HepG2 (cell line): ENCODE measurements around the gene HLA-DRA. TPM values are rescaled to one million over a fixed set of nuclear protein-coding genes. Genes with fewer than 3 reads are reported as not detected.

Experiments
- ATAC-seq: fragments of 200-7000 bp; cut with Tn5 transposase; 3 replicates; pipeline ENCODE4 v1.9.1; 2020; ENCODE audit warnings: mild to moderate bottlenecking, moderate library complexity
- BruUV-seq: library from RNA; stranded (reverse); fragments of 400-500 nt; replicated peaks from 2 replicates; lab custom pipeline; 2021; lab: Mats Ljungman, UMichigan
- CTCF ChIA-PET: fragments of 300-600 bp; formaldehyde crosslinking; extraction: SDS; loops from one replicate; lab custom pipeline; 2021; ENCODE audit warnings: low total read pairs, inconsistent platforms, low intra/inter-chr PET ratio; lab: Yijun Ruan, JAX
- POLR2A ChIA-PET: fragments of 350-600 bp; sonication (Branson Sonifier 250); formaldehyde crosslinking; loops from one replicate; lab custom pipeline; 2020; ENCODE audit warnings: antibody characterized with exemption, inconsistent platforms; lab: Yijun Ruan, JAX
- DNase-seq: peaks from one replicate; pipeline ENCODE4 v3.0.0-alpha.2; 2015; ENCODE audit warnings: low spot score
- FAIRE-seq: peaks from 3 replicates; lab custom pipeline; 2011; peaks lifted over from hg19 to GRCh38; lab: Jason Lieb, UNC
- H2AFZ ChIP-seq: one replicate; pipeline ENCODE4 v1.6.1; 2011; ENCODE audit warnings: low read length, inconsistent platforms
- H3K27ac ChIP-seq: fragments of 300-600 bp; 3 replicates; pipeline ENCODE4 v1.8.0; 2011; ENCODE audit warnings: mixed run types, mild to moderate bottlenecking, mixed read lengths, low read length, inconsistent platforms; ENCODE audit not compliant: insufficient read depth; ENCODE audit errors: extremely low read length
- H3K27me3 ChIP-seq, 2 experiments: fragments of 200-600 bp in 1 of 2; 2 replicates in 1 of 2; 3 replicates in 1 of 2; pipeline versions ENCODE4 v1.6.0 to v1.8.0; 2011; ENCODE audit warnings: low read length in 2 of 2, mild to moderate bottlenecking in 2 of 2, moderate library complexity in 2 of 2, inconsistent platforms in 1 of 2; ENCODE audit not compliant: insufficient read depth in 2 of 2, control insufficient read depth in 1 of 2
- H3K36me3 ChIP-seq, 2 experiments: fragments of 200-600 bp in 1 of 2; replicated peaks in 1 of 2; 2 replicates in 1 of 2; 3 replicates in 1 of 2; pipeline versions ENCODE4 v1.5.1 to v1.8.0; 2011; ENCODE audit warnings: low read length in 2 of 2, inconsistent platforms in 1 of 2; ENCODE audit not compliant: insufficient read depth in 2 of 2, control insufficient read depth in 1 of 2
- H3K4me1 ChIP-seq: 2 replicates; pipeline ENCODE4 v1.5.1; 2012; ENCODE audit warnings: low read length, inconsistent platforms; ENCODE audit not compliant: insufficient read depth
- H3K4me2 ChIP-seq: 2 replicates; pipeline ENCODE4 v1.6.0; 2011; ENCODE audit warnings: low read depth, low read length, inconsistent platforms
- H3K4me3 ChIP-seq, 3 experiments: fragments of 200-600 bp in 1 of 3; sonication (generic), shearing (Covaris generic) in 1 of 3; replicated peaks in 1 of 3; 2 replicates each; pipeline ENCODE4 v1.5.1; 2011 to 2016; ENCODE audit warnings: low read length in 3 of 3, inconsistent platforms in 2 of 3, low read depth in 2 of 3, mild to moderate bottlenecking in 2 of 3, control low read depth in 1 of 3, mixed read lengths in 1 of 3; ENCODE audit not compliant: insufficient read depth in 1 of 3
- H3K79me2 ChIP-seq: one replicate; pipeline ENCODE4 v1.6.1; 2011; ENCODE audit warnings: low read length, inconsistent platforms; ENCODE audit not compliant: insufficient read depth
- H3K9ac ChIP-seq: 2 replicates; pipeline ENCODE4 v1.6.0; 2011; ENCODE audit warnings: mild to moderate bottlenecking, low read depth, low read length, inconsistent platforms; ENCODE audit not compliant: insufficient read depth
- H3K9me3 ChIP-seq: 2 replicates; pipeline ENCODE4 v1.5.1; 2012; ENCODE audit warnings: mild to moderate bottlenecking, low read length
- H4K20me1 ChIP-seq: 2 replicates; pipeline ENCODE4 v1.6.0; 2011; ENCODE audit warnings: inconsistent platforms, mild to moderate bottlenecking, low read length, moderate library complexity; ENCODE audit not compliant: insufficient read depth
- CHCHD3 ChIP-seq: sonication (generic); formaldehyde crosslinking; IDR thresholded peaks from 2 replicates; pipeline ENCODE4 v1.8.0; 2022; ENCODE audit warnings: mild to moderate bottlenecking, missing genetic modification reagents, moderate library complexity
- CREBL2 ChIP-seq: sonication (generic); formaldehyde crosslinking; IDR thresholded peaks from 2 replicates; pipeline ENCODE4 v1.8.1; 2023; ENCODE audit warnings: missing genetic modification reagents, mild to moderate bottlenecking, borderline replicate concordance
- HMG20B ChIP-seq: conservative IDR thresholded peaks from 2 replicates; pipeline ENCODE4 v1.6.1; 2016; ENCODE audit warnings: missing genetic modification reagents, missing compliant biosample characterization
- JARID2 ChIP-seq: sonication (generic); formaldehyde crosslinking; IDR thresholded peaks from 2 replicates; pipeline ENCODE4 v1.8.1; 2023; ENCODE audit warnings: missing genetic modification reagents, inconsistent platforms; ENCODE audit not compliant: insufficient replicate concordance
- MLXIP ChIP-seq: sonication (generic); formaldehyde crosslinking; IDR thresholded peaks from 2 replicates; pipeline ENCODE4 v1.9.0; 2021; ENCODE audit warnings: missing genetic modification reagents, borderline replicate concordance
- PITX1 ChIP-seq: sonication (generic); formaldehyde crosslinking; IDR thresholded peaks from 2 replicates; pipeline ENCODE4 v1.5.1; 2020; ENCODE audit warnings: mild to moderate bottlenecking, missing genetic modification reagents
- SIX1 ChIP-seq: sonication (generic); formaldehyde crosslinking; IDR thresholded peaks from 2 replicates; pipeline ENCODE4 v1.4.0; 2020; ENCODE audit warnings: missing genetic modification reagents, borderline replicate concordance
- SRF ChIP-seq: IDR thresholded peaks from 2 replicates; pipeline ENCODE4 v1.6.1; 2011; ENCODE audit warnings: mild to moderate bottlenecking, low read depth, low read length, moderate library complexity
- ZBTB14 ChIP-seq: sonication (generic); formaldehyde crosslinking; IDR thresholded peaks from 2 replicates; pipeline ENCODE4 v1.4.0; 2020; ENCODE audit warnings: missing genetic modification reagents
- ZBTB20 ChIP-seq: sonication (generic); formaldehyde crosslinking; IDR thresholded peaks from 2 replicates; pipeline ENCODE4 v1.8.1; 2023; ENCODE audit warnings: missing genetic modification reagents, low read depth, mild to moderate bottlenecking, borderline replicate concordance
- ZBTB37 ChIP-seq: sonication (generic); formaldehyde crosslinking; IDR thresholded peaks from 2 replicates; pipeline ENCODE4 v1.4.0; 2020; ENCODE audit warnings: mild to moderate bottlenecking, missing genetic modification reagents
- ZFP36L2 ChIP-seq: sonication (generic); formaldehyde crosslinking; IDR thresholded peaks from 2 replicates; pipeline ENCODE4 v1.4.0; 2020; ENCODE audit warnings: missing genetic modification reagents
- ZNF235 ChIP-seq: sonication (generic); formaldehyde crosslinking; IDR thresholded peaks from 2 replicates; pipeline ENCODE4 v1.8.1; 2023; ENCODE audit warnings: mild to moderate bottlenecking, missing genetic modification reagents, borderline replicate concordance
- ZNF441 ChIP-seq: sonication (generic); formaldehyde crosslinking; IDR thresholded peaks from 2 replicates; pipeline ENCODE4 v1.7.0; 2021; ENCODE audit warnings: missing genetic modification reagents, borderline replicate concordance
- ZNF616 ChIP-seq: sonication (generic); formaldehyde crosslinking; IDR thresholded peaks from 2 replicates; pipeline ENCODE4 v1.5.0; 2020; ENCODE audit warnings: low read depth, mild to moderate bottlenecking, missing genetic modification reagents
- ZNF629 ChIP-seq: sonication (generic); formaldehyde crosslinking; conservative IDR thresholded peaks from 2 replicates; pipeline ENCODE4 v1.5.0; 2020; ENCODE audit warnings: missing genetic modification reagents
- ZNF75D ChIP-seq: sonication (generic); formaldehyde crosslinking; IDR thresholded peaks from 2 replicates; pipeline ENCODE4 v1.8.1; 2023; ENCODE audit warnings: missing genetic modification reagents, mild to moderate bottlenecking, borderline replicate concordance
- WGBS: methylation state at CpG from one replicate; pipeline ENCODE4 v1.1.6; 2017; ENCODE audit warnings: low lambda C conversion rate; 5-methylcytosine and 5-hydroxymethylcytosine counted together
- in situ Hi-C: cut with HindIII; loops from 2 replicates; pipeline ENCODE4 v1.10.0; 2017; ENCODE audit warnings: low pct_unique_long_range_greater_than_20kb; ENCODE audit not compliant: extremely low pct_ligation_motif_present
- intact Hi-C: fragments of 100-400 bp; cut with micrococcal nuclease; formaldehyde crosslinking; loops from one replicate; pipeline ENCODE4 v1.10.0; 2022; ENCODE audit not compliant: unreplicated experiment
- polyA plus RNA-seq, 8 experiments: library from polyadenylated mRNA; depleted of rRNA in 3 of 8; stranded (reverse) in 7 of 8; unstranded in 1 of 8; fragments of >200 nt; fragmentation: Illumina TruSeq in 4 of 8; extraction: Trizol in 4 of 8; gene quantifications; 2 replicates each; pipeline versions ENCODE4 v1.2.1 to v1.2.3, GENCODE V29; 2011 to 2016; ENCODE audit warnings: low read depth in 4 of 8, missing spikeins in 1 of 8, mixed read lengths in 1 of 8; ENCODE audit not compliant: insufficient read depth in 1 of 8
- total RNA-seq, 5 experiments: library from RNA; depleted of rRNA; stranded (reverse); fragments of >200 nt; fragmentation: Illumina TruSeq; extraction: Trizol; gene quantifications; 2 replicates each; pipeline ENCODE4 v1.2.3, GENCODE V29; 2016; ENCODE audit warnings: low read depth in 1 of 5
- TF ChIP-seq, protein P1 (sequence below): sonication (generic); formaldehyde crosslinking; IDR thresholded peaks from 2 replicates; pipeline ENCODE4 v1.5.0; 2020; ENCODE audit warnings: missing genetic modification reagents

The HLA-DRA gene
- total and polyA plus RNA-seq, 2 of the 13 experiments (the other 11 are each of a cell fraction or from before 2014, with no cell fraction given), result not detected

GRCh38 chr6:32430179-32430578, 9.5 kb upstream of the HLA-DRA start:
- Histone ChIP-seq H2AFZ (no peak overlapping the region), H3K27me3 (no peaks in the 10 kb centered on the region), H3K79me2 (no peaks in the 10 kb centered on the region), H3K36me3 (no peaks in the 10 kb centered on the region), H3K9ac (no peak overlapping the region), H3K4me3 (no peak overlapping the region), H3K4me2 (no peak overlapping the region), H3K27ac (no peak overlapping the region), H3K4me1 (peaks cover 8% of the 10 kb centered on the region), H3K9me3 (no peaks in the 10 kb centered on the region; the same call in 1 of the 2 replicates), H4K20me1 (no peaks in the 10 kb centered on the region)
- no TSS peak for BruUV-seq
- ChIA-PET POLR2A (no interaction called here), CTCF (no interaction called here)
- in situ Hi-C loops (no loop called here), intact Hi-C loops (loop anchor here (5.0 kb wide), 1 partner anchor 267 kb away; no protein-coding TSS in a partner anchor)
- 0% methylated on average over 2 of the region's 3 CpGs for WGBS
- ATAC-seq (no peak), DNase-seq (no peak), FAIRE-seq (no peak)
- TF ChIP-seq ZBTB14 (CRISPR knock-in tag) (no peak), ZNF75D (CRISPR knock-in tag) (no peak), HMG20B (CRISPR knock-in tag) (no peak), ZFP36L2 (CRISPR knock-in tag) (no peak), ZBTB37 (CRISPR knock-in tag) (no peak), ZNF441 (CRISPR knock-in tag) (no peak), CHCHD3 (CRISPR knock-in tag) (no peak), ZBTB20 (CRISPR knock-in tag) (no peak), PITX1 (CRISPR knock-in tag) (no peak), ZNF616 (CRISPR knock-in tag) (no peak), ZNF235 (CRISPR knock-in tag) (no peak), CREBL2 (no peak), SRF (no peak), JARID2 (CRISPR knock-in tag) (no peak), SIX1 (no peak), MLXIP (CRISPR knock-in tag) (no peak), ZNF629 (CRISPR knock-in tag) (no peak)
- TF ChIP-seq, protein P1, sequence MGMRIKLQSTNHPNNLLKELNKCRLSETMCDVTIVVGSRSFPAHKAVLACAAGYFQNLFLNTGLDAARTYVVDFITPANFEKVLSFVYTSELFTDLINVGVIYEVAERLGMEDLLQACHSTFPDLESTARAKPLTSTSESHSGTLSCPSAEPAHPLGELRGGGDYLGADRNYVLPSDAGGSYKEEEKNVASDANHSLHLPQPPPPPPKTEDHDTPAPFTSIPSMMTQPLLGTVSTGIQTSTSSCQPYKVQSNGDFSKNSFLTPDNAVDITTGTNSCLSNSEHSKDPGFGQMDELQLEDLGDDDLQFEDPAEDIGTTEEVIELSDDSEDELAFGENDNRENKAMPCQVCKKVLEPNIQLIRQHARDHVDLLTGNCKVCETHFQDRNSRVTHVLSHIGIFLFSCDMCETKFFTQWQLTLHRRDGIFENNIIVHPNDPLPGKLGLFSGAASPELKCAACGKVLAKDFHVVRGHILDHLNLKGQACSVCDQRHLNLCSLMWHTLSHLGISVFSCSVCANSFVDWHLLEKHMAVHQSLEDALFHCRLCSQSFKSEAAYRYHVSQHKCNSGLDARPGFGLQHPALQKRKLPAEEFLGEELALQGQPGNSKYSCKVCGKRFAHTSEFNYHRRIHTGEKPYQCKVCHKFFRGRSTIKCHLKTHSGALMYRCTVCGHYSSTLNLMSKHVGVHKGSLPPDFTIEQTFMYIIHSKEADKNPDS (CRISPR knock-in tag), result no peak
